H54 (cell line): ENCODE data around the gene TMC2.

Experiments used
- DNase-seq: peaks from one replicate; pipeline ENCODE4 v3.0.0; 2011; ENCODE audit warnings: low spot score, mixed read lengths; ENCODE audit not compliant: insufficient read length
- FAIRE-seq: peaks from 3 replicates; lab custom pipeline; 2011; peaks lifted over from hg19 to GRCh38; lab: Jason Lieb, UNC
- POLR2A ChIP-seq: IDR thresholded peaks from 2 replicates; pipeline ENCODE4 v1.6.1; 2011; ENCODE audit warnings: low read depth, mild to moderate bottlenecking, low read length

Gene TMC2

GRCh38 chr20:2578475-2579192 is 42.3 kb downstream of the TMC2 start:
- no peak for FAIRE-seq
- no peak for TF ChIP-seq POLR2A
- DNase-seq: no peak

- FAIRE-seq: peak; percentile 52
- TF ChIP-seq POLR2A: no peak
- DNase-seq: peak; percentile 19
These were observed 49.4 kb downstream of the TMC2 start for GRCh38 chr20:2585811-2586210.

- no peak for DNase-seq
- no peak for FAIRE-seq
- no peak for TF ChIP-seq POLR2A
These were observed 57.4 kb downstream of the TMC2 start for GRCh38 chr20:2593756-2594155.

- DNase-seq: no peak
- TF ChIP-seq POLR2A: no peak
- FAIRE-seq: no peak
These were observed 58.7 kb downstream of the TMC2 start for GRCh38 chr20:2595076-2595475.

- TF ChIP-seq POLR2A: no peak
- FAIRE-seq (no peak), DNase-seq (no peak)
These were observed 60.4 kb downstream of the TMC2 start for GRCh38 chr20:2596673-2597279.

- no peak for DNase-seq
- TF ChIP-seq POLR2A: no peak
- no peak for FAIRE-seq
These were observed 63.1 kb downstream of the TMC2 start for GRCh38 chr20:2599288-2600006.

- no peak for FAIRE-seq
- TF ChIP-seq POLR2A: no peak
- DNase-seq: no peak
These were observed 65.8 kb downstream of the TMC2 start for GRCh38 chr20:2602046-2602735.

GRCh38 chr20:2602746-2603145 is 66.4 kb downstream of the TMC2 start:
- FAIRE-seq: no peak
- no peak for TF ChIP-seq POLR2A
- DNase-seq: no peak

GRCh38 chr20:2603816-2604505 is 67.6 kb downstream of the TMC2 start:
- no peak for DNase-seq
- TF ChIP-seq POLR2A: no peak
- no peak for FAIRE-seq

GRCh38 chr20:2604506-2604835 is 68.1 kb downstream of the TMC2 start:
- FAIRE-seq (no peak), DNase-seq (no peak)
- TF ChIP-seq POLR2A: no peak

- FAIRE-seq (no peak), DNase-seq (no peak)
- TF ChIP-seq POLR2A: no peak
These were observed 70.2 kb downstream of the TMC2 start for GRCh38 chr20:2606507-2607006.

- TF ChIP-seq POLR2A: no peak
- no peak for DNase-seq
- no peak for FAIRE-seq
These were observed 74.0 kb downstream of the TMC2 start for GRCh38 chr20:2610326-2610725.
